HTR-8/SVneo (cell line): ENCODE measurements around the gene CHRM4.

ENCODE experiments used
- DNase-seq: peaks from one replicate; pipeline ENCODE4 v3.0.0; 2011; ENCODE audit warnings: low spot score, mixed read lengths; ENCODE audit not compliant: insufficient read length
- FAIRE-seq: peaks from 2 replicates; lab custom pipeline; 2011; peaks lifted over from hg19 to GRCh38; lab: Jason Lieb, UNC

The CHRM4 gene

DNA sequence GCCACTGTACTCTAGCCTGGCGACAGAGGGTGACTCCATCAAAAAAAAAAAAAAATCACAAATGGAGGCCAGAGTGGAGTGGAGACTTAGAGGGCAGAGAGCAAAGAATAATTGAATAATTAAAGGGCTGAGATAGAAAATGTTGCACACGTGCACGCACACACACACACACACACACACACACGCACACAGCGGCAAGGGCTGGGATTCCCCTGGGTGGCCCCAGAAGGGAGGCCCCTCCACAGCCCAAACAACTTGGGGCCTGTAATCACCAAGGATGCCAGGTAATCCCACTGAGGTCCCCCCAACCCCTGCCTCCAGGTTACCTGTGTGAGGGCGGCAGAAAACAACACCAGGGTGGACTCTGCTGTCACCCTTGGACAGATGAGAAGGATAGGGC lies 56.3 kb downstream of the CHRM4 start:
- no peak for DNase-seq
- FAIRE-seq: no peak

DNA sequence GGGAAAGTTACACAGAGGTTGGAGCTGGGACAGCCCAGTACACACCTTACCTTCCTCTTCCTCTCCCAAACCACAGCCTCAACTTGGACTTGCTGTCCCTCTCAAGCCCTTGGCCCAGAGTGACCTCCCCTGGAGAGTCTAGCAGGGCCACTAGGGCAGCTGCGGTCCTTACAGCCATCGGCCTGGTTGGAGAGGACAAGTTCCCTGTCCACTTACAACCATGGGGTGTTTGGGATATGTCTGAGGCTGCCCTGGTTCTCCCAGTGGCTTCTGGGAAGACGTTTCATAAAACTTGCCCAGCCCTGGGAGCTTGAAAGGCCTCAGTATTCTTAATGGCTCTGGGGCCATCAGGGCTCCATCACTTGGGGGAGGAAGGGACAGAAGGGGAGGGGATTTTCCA lies 57.4 kb downstream of the CHRM4 start:
- DNase-seq: no peak
- FAIRE-seq: no peak
